ENCODE data around the gene PPAN. TPM values are rescaled to one million over a fixed set of nuclear protein-coding genes. Genes with fewer than 3 reads are reported as not detected.

Gene PPAN
- total RNA-seq, 1 experiment from 2014 or later, result 101 TPM

GRCh38 chr19:10091370-10091687 lies 14.8 kb upstream of the PPAN start (continued):
- TF ChIP-seq POLR2AphosphoS5 (IDR thresholded peaks at IDR 0.05; ENCODE audit: low read depth, low read length) (no peak), SIN3A (IDR thresholded peaks at IDR 0.05; ENCODE audit: low read depth) (no peak), EZH2 (IDR thresholded peaks at IDR 0.05) (no peak)

DNA sequence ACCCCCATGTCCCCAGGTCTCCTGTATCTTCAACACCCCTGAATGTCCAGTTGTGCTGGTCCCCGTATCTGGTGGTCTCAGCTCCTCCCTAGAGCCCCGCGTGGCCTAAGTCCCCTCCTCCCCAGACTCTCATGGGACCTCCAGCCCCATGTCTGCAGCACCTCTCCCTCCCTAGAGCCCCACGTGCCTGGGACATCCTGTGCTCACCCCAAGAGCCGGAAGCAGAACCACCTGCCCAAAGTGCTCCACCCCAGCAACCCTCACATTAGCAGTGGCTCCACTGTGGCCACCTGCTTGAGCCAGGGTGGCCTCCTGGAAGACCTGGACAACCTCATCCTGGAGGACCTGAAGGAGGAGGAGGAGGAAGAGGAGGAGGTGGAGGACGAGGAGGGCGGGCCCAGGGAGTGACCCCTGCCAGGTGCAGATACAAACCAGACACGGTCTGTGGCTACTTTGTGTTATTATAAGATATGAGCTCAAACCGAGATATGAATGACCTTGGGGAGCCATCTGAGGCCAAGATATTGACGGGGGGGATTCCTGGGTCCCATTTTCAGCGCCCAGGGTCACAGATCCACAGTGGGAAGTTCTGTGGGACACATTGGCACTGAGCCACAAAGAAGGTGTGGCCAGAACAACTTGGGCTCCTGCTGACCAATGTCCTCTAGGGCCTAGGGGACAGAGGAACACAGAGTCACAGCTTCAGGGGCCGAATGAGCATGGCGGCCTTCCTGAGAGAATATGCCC lies 14.1 kb upstream of the PPAN start:
- Histone ChIP-seq H2AFZ (ENCODE audit: low read depth, low read length, poor library complexity, severe bottlenecking) (no peak overlapping the region), H3K9me3 (ENCODE audit: control insufficient read depth in 1 of 2, insufficient read depth in 1 of 2, low read depth in 1 of 2, low read length in 2 of 2) (no peaks in the 10 kb centered on the region), H3K79me2 (ENCODE audit: insufficient read depth, low read length) (no peaks in the 10 kb centered on the region), H3K27ac (ENCODE audit: low read depth, low read length) (no peak overlapping the region), H4K20me1 (ENCODE audit: insufficient read depth) (no peaks in the 10 kb centered on the region), H3K4me1 (ENCODE audit: control insufficient read depth in 1 of 2, insufficient read depth in 2 of 2, low read length in 2 of 2) (peaks cover 11 to 14% of the 10 kb centered on the region in 2 experiments), H3K9ac (ENCODE audit: low read length) (no peak overlapping the region), H3K4me2 (ENCODE audit: low read length) (no peak overlapping the region), H3K4me3 (replicated peaks in 1 of 2; ENCODE audit: low read depth in 1 of 2, low read length in 2 of 2) (no peak overlapping the region), H3K9me2 (ENCODE audit: insufficient read depth) (no peaks in the 10 kb centered on the region), H3K27me3 (ENCODE audit: insufficient read depth, low read length) (no peaks in the 10 kb centered on the region), H3K36me3 (ENCODE audit: control insufficient read depth in 1 of 2, insufficient read depth in 2 of 2, low read length in 2 of 2) (no peaks in the 10 kb centered on the region)
- ChIA-PET POLR2A (no interaction called here), CTCF (no interaction called here), RAD21 (ENCODE audit: low non-redundant PET in 1 of 2, low total read pairs in 2 of 2, uncharacterized antibody in 2 of 2, unreplicated experiment in 2 of 2) (no interaction called here)
- no peak for TF ChIP-seq SP1 (IDR thresholded peaks at IDR 0.05; ENCODE audit: low read depth)
- no peak for TF ChIP-seq EZH2phosphoT487 (IDR thresholded peaks at IDR 0.05; ENCODE audit: borderline replicate concordance)
- no peak for TF ChIP-seq POLR2AphosphoS5 (IDR thresholded peaks at IDR 0.05; ENCODE audit: low read depth, low read length)
- TF ChIP-seq CEBPB (IDR thresholded peaks at IDR 0.05; ENCODE audit: low read depth), result no peak
- no peak for TF ChIP-seq JUND (IDR thresholded peaks at IDR 0.05)
- TF ChIP-seq, protein P1, sequence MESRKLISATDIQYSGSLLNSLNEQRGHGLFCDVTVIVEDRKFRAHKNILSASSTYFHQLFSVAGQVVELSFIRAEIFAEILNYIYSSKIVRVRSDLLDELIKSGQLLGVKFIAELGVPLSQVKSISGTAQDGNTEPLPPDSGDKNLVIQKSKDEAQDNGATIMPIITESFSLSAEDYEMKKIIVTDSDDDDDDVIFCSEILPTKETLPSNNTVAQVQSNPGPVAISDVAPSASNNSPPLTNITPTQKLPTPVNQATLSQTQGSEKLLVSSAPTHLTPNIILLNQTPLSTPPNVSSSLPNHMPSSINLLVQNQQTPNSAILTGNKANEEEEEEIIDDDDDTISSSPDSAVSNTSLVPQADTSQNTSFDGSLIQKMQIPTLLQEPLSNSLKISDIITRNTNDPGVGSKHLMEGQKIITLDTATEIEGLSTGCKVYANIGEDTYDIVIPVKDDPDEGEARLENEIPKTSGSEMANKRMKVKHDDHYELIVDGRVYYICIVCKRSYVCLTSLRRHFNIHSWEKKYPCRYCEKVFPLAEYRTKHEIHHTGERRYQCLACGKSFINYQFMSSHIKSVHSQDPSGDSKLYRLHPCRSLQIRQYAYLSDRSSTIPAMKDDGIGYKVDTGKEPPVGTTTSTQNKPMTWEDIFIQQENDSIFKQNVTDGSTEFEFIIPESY (IDR thresholded peaks at IDR 0.05; ENCODE audit: extremely low read depth, insufficient replicate concordance, low read length), result no peak
- no peak for TF ChIP-seq ZNF274 (IDR thresholded peaks at IDR 0.05; ENCODE audit: low read depth, low read length)
- TF ChIP-seq, protein P2, sequence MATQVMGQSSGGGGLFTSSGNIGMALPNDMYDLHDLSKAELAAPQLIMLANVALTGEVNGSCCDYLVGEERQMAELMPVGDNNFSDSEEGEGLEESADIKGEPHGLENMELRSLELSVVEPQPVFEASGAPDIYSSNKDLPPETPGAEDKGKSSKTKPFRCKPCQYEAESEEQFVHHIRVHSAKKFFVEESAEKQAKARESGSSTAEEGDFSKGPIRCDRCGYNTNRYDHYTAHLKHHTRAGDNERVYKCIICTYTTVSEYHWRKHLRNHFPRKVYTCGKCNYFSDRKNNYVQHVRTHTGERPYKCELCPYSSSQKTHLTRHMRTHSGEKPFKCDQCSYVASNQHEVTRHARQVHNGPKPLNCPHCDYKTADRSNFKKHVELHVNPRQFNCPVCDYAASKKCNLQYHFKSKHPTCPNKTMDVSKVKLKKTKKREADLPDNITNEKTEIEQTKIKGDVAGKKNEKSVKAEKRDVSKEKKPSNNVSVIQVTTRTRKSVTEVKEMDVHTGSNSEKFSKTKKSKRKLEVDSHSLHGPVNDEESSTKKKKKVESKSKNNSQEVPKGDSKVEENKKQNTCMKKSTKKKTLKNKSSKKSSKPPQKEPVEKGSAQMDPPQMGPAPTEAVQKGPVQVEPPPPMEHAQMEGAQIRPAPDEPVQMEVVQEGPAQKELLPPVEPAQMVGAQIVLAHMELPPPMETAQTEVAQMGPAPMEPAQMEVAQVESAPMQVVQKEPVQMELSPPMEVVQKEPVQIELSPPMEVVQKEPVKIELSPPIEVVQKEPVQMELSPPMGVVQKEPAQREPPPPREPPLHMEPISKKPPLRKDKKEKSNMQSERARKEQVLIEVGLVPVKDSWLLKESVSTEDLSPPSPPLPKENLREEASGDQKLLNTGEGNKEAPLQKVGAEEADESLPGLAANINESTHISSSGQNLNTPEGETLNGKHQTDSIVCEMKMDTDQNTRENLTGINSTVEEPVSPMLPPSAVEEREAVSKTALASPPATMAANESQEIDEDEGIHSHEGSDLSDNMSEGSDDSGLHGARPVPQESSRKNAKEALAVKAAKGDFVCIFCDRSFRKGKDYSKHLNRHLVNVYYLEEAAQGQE (IDR thresholded peaks at IDR 0.05; ENCODE audit: low read depth), result no peak
- TF ChIP-seq YY1 (IDR thresholded peaks at IDR 0.05; ENCODE audit: extremely low read depth, insufficient replicate concordance, low read depth, low read length), result no peak
- no peak for TF ChIP-seq SIN3A (IDR thresholded peaks at IDR 0.05; ENCODE audit: low read depth)
- DNase-seq (ENCODE audit: low read depth, low spot score), result no peak
- ATAC-seq, result no peak
- no TSS peak for BruUV-seq (replicated peaks)
- intact Hi-C loops (cut with micrococcal nuclease), result no loop called here
